HEK293 (cell line): ENCODE results near the gene OR52A5.

Experiments used
- CTCF ChIA-PET: fragments of 350-600 bp; formaldehyde crosslinking; extraction: SDS; loops from one replicate; lab custom pipeline; 2021; ENCODE audit warnings: antibody characterized with exemption; lab: Yijun Ruan, JAX
- POLR2A ChIA-PET: fragments of 300-600 bp; formaldehyde crosslinking; extraction: SDS; loops from one replicate; lab custom pipeline; 2020; ENCODE audit warnings: antibody characterized with exemption, inconsistent platforms; lab: Yijun Ruan, JAX
- H3K27ac ChIP-seq: fragments of 200-500 bp; sonication (Bioruptor generic); 2 replicates; pipeline ENCODE4 v1.5.1; 2014; ENCODE audit warnings: low read depth, low read length, control low read depth, inconsistent platforms; ENCODE audit errors: extremely low read depth
- H3K36me3 ChIP-seq, 2 experiments: fragments of 200-500 bp in 1 of 2; sonication (Bioruptor generic) in 1 of 2; 1 replicate in 1 of 2; 2 replicates in 1 of 2; pipeline ENCODE4 v1.5.1; 2014 to 2017; ENCODE audit warnings: inconsistent platforms in 2 of 2, low read length in 2 of 2; ENCODE audit not compliant: control insufficient read depth in 2 of 2, insufficient read depth in 1 of 2
- H3K4me1 ChIP-seq: fragments of 200-500 bp; sonication (Bioruptor generic); 2 replicates; pipeline ENCODE4 v1.5.1; 2014; ENCODE audit warnings: mild to moderate bottlenecking, low read length, inconsistent platforms; ENCODE audit not compliant: control insufficient read depth, insufficient read depth
- H3K4me3 ChIP-seq: 2 replicates; pipeline ENCODE4 v1.5.1; 2011; ENCODE audit warnings: low read depth, mild to moderate bottlenecking, control low read depth, low read length, moderate library complexity
- H3K9me3 ChIP-seq: fragments of 200-500 bp; sonication (Bioruptor generic); 2 replicates; pipeline ENCODE4 v1.5.1; 2014; ENCODE audit warnings: low read depth, low read length, inconsistent platforms; ENCODE audit not compliant: control insufficient read depth, insufficient read depth
- EGR2 ChIP-seq: fragments of 450-650 bp; formaldehyde crosslinking; IDR thresholded peaks from 2 replicates; pipeline ENCODE4 v1.5.1; 2016; ENCODE audit warnings: low read depth, missing biosample characterization, missing genetic modification characterization
- KLF10 ChIP-seq: fragments of 450-650 bp; IDR thresholded peaks from 2 replicates; pipeline ENCODE4 v1.5.1; 2018; ENCODE audit warnings: missing biosample characterization, mild to moderate bottlenecking, missing genetic modification characterization
- ZBTB48 ChIP-seq: fragments of 450-650 bp; formaldehyde crosslinking; IDR thresholded peaks from 2 replicates; pipeline ENCODE4 v1.5.1; 2016; ENCODE audit warnings: missing biosample characterization, missing genetic modification characterization
- ZNF2 ChIP-seq: fragments of 450-650 bp; formaldehyde crosslinking; IDR thresholded peaks from 2 replicates; pipeline ENCODE4 v1.5.1; 2016; ENCODE audit warnings: missing biosample characterization, missing genetic modification characterization
- ZNF433 ChIP-seq: fragments of 450-650 bp; formaldehyde crosslinking; IDR thresholded peaks from 2 replicates; pipeline ENCODE4 v1.5.1; 2016; ENCODE audit warnings: missing biosample characterization, missing genetic modification characterization, low read depth
- ZNF473 ChIP-seq: fragments of 450-650 bp; formaldehyde crosslinking; IDR thresholded peaks from 2 replicates; pipeline ENCODE4 v1.5.1; 2017; ENCODE audit warnings: missing biosample characterization, missing genetic modification characterization
- ZNF48 ChIP-seq: fragments of 450-650 bp; formaldehyde crosslinking; IDR thresholded peaks from 2 replicates; pipeline ENCODE4 v1.5.1; 2016; ENCODE audit warnings: missing biosample characterization, missing genetic modification characterization
- ZNF544 ChIP-seq: fragments of 450-650 bp; formaldehyde crosslinking; IDR thresholded peaks from 2 replicates; pipeline ENCODE4 v1.5.0; 2017; ENCODE audit warnings: missing biosample characterization, missing genetic modification characterization
- TF ChIP-seq, protein P1 (sequence below): fragments of 450-650 bp; IDR thresholded peaks from 2 replicates; pipeline ENCODE4 v1.5.1; 2018; ENCODE audit warnings: missing biosample characterization, missing genetic modification characterization
- TF ChIP-seq, protein P2 (sequence below): fragments of 450-650 bp; formaldehyde crosslinking; IDR thresholded peaks from 2 replicates; pipeline ENCODE4 v1.5.1; 2016; ENCODE audit warnings: missing biosample characterization, missing genetic modification characterization

Gene OR52A5

GRCh38 chr11:5083602-5084001 is 54.6 kb downstream of the OR52A5 start:
- ChIA-PET CTCF (no interaction called here), POLR2A (no interaction called here)
- H3K36me3 ChIP-seq: no peaks in the 10 kb centered on the region
- H3K9me3 ChIP-seq: no peaks in the 10 kb centered on the region
- no peak overlapping the region for H3K27ac ChIP-seq
- H3K4me3 ChIP-seq: no peak overlapping the region
- no peaks in the 10 kb centered on the region for H3K4me1 ChIP-seq
- TF ChIP-seq ZNF2 (tag by site-specific recombination) (no peak), EGR2 (no peak), ZNF544 (tag by site-specific recombination) (no peak), ZNF48 (tag by site-specific recombination) (no peak)
- TF ChIP-seq, protein P1, sequence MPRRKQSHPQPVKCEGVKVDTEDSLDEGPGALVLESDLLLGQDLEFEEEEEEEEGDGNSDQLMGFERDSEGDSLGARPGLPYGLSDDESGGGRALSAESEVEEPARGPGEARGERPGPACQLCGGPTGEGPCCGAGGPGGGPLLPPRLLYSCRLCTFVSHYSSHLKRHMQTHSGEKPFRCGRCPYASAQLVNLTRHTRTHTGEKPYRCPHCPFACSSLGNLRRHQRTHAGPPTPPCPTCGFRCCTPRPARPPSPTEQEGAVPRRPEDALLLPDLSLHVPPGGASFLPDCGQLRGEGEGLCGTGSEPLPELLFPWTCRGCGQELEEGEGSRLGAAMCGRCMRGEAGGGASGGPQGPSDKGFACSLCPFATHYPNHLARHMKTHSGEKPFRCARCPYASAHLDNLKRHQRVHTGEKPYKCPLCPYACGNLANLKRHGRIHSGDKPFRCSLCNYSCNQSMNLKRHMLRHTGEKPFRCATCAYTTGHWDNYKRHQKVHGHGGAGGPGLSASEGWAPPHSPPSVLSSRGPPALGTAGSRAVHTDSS (tag by site-specific recombination): no peak

GRCh38 chr11:5081405-5081804 is 56.8 kb downstream of the OR52A5 start:
- Histone ChIP-seq H3K4me3 (no peak overlapping the region), H3K4me1 (no peaks in the 10 kb centered on the region), H3K27ac (no peak overlapping the region), H3K36me3 (no peaks in the 10 kb centered on the region), H3K9me3 (no peaks in the 10 kb centered on the region)
- no peak for TF ChIP-seq ZBTB48 (tag by site-specific recombination)
- no peak for TF ChIP-seq ZNF433 (tag by site-specific recombination)
- no peak for TF ChIP-seq KLF10 (tag by site-specific recombination)
- TF ChIP-seq ZNF473: no peak
- TF ChIP-seq, protein P2, sequence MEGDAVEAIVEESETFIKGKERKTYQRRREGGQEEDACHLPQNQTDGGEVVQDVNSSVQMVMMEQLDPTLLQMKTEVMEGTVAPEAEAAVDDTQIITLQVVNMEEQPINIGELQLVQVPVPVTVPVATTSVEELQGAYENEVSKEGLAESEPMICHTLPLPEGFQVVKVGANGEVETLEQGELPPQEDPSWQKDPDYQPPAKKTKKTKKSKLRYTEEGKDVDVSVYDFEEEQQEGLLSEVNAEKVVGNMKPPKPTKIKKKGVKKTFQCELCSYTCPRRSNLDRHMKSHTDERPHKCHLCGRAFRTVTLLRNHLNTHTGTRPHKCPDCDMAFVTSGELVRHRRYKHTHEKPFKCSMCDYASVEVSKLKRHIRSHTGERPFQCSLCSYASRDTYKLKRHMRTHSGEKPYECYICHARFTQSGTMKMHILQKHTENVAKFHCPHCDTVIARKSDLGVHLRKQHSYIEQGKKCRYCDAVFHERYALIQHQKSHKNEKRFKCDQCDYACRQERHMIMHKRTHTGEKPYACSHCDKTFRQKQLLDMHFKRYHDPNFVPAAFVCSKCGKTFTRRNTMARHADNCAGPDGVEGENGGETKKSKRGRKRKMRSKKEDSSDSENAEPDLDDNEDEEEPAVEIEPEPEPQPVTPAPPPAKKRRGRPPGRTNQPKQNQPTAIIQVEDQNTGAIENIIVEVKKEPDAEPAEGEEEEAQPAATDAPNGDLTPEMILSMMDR (tag by site-specific recombination): no peak
- POLR2A ChIA-PET: no interaction called here
- CTCF ChIA-PET: interaction anchor here (0.7 kb wide), 2 partner anchors 16 to 155 kb away, joined by 3 read pairs; no protein-coding TSS in a partner anchor
